HG03342 (cell line): ENCODE results near the gene MYRFL.
"Not testable (repeated sequence)": the region's sequence is repeated elsewhere in the genome, so short reads cannot be mapped to it uniquely, and the experiment has no call there.

Experiments used
- ATAC-seq: cut with Tn5 transposase; IDR thresholded peaks from one replicate; pipeline ENCODE4 v1.9.1; 2021; ENCODE audit warnings: mild to moderate bottlenecking, moderate library complexity; ENCODE audit not compliant: unreplicated experiment

The MYRFL gene

GRCh38 chr12:69824966-69825560 is at the start of gene MYRFL:
MYRFL (plus strand) TSS chr12:69825227; CDS start chr12:69825518, 291 bp downstream.
- ATAC-seq = no peak

GRCh38 chr12:69779928-69780327 is 45.1 kb upstream of the MYRFL start:
- no peak for ATAC-seq

- ATAC-seq = no peak
Measured at GRCh38 chr12:69783365-69783764, 41.7 kb upstream of the MYRFL start.

GRCh38 chr12:69789351-69789750 is 35.7 kb upstream of the MYRFL start:
- ATAC-seq = no peak

- no peak for ATAC-seq
Measured at GRCh38 chr12:69792533-69792932, 32.5 kb upstream of the MYRFL start.

- not testable (repeated sequence) for ATAC-seq
Measured at GRCh38 chr12:69807101-69807897, 17.7 kb upstream of the MYRFL start.

GRCh38 chr12:69810870-69811498 is 14.0 kb upstream of the MYRFL start:
- no peak for ATAC-seq

- ATAC-seq = peak; percentile 65
Measured at GRCh38 chr12:69816082-69816481, 8.9 kb upstream of the MYRFL start.

GRCh38 chr12:69821032-69821455 is 4.0 kb upstream of the MYRFL start:
- no peak for ATAC-seq

GRCh38 chr12:69821456-69822159 is 3.4 kb upstream of the MYRFL start:
- ATAC-seq = no peak

GRCh38 chr12:69822201-69822860 is 2.7 kb upstream of the MYRFL start:
- ATAC-seq = no peak

- no peak for ATAC-seq
Measured at GRCh38 chr12:69824028-69824427, 999 bp upstream of the MYRFL start.

- no peak for ATAC-seq
Measured at GRCh38 chr12:69828897-69829296, 3.9 kb downstream of the MYRFL start.

GRCh38 chr12:69833696-69834095 is 8.7 kb downstream of the MYRFL start:
- ATAC-seq = no peak

- no peak for ATAC-seq
Measured at GRCh38 chr12:69834147-69834546, 9.1 kb downstream of the MYRFL start.

GRCh38 chr12:69834576-69834975 is 9.5 kb downstream of the MYRFL start:
- no peak for ATAC-seq

- no peak for ATAC-seq
Measured at GRCh38 chr12:69835081-69835480, 10.1 kb downstream of the MYRFL start.

- no peak for ATAC-seq
Measured at GRCh38 chr12:69836015-69836414, 11.0 kb downstream of the MYRFL start.

GRCh38 chr12:69837191-69837590 is 12.2 kb downstream of the MYRFL start:
- no peak for ATAC-seq

GRCh38 chr12:69837657-69838415 is 12.8 kb downstream of the MYRFL start:
- ATAC-seq = no peak
